ENCODE measurements around the gene TENT4A. TPM values are rescaled to one million over a fixed set of nuclear protein-coding genes. Genes with fewer than 3 reads are reported as not detected.

Gene TENT4A
- total RNA-seq, 1 donor from 2014 or later = 45.7 TPM

DNA sequence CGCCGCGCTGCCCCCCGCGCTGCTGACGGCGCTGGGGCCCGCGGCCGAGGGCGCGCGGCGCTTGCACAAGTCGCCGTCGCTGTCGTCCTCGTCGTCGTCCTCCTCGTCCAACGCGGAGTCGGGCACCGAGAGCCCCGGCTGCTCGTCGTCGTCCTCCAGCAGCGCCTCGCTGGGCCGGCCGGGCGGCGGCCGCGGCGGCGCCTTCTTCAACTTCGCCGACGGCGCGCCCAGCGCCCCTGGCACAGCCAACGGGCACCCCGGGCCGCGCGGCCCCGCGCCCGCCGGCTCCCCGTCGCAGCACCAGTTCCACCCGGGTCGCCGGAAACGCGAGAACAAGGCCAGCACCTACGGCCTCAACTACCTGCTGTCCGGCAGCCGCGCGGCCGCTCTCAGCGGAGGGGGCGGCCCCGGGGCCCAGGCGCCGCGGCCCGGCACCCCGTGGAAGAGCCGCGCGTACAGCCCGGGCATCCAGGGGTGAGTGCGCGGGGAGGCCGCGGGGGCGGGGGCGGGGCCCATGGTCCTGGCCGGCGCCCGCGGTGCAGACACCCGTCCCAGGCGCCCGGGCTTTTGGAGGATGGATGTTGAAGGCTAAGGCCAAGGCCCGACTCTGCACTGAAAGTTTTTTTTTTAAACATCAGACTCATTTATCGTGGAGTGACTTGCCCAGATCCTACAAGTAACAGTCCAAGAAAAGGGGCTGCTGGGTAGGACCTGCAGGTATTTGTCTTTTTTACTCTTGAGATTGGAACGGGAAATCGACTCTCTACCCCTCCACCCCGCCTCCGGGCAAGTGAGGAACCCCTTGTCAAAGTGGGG lies 1.2 kb downstream of the TENT4A start:
- DNase-seq (ENCODE audit: low spot score in 2 of 2, unreplicated experiment in 2 of 2) = peak in 1 of 2 experiments; percentile 53
- H3K9me3 Mint-ChIP-seq = no peaks in the 10 kb centered on the region
- TF ChIP-seq, protein P1, sequence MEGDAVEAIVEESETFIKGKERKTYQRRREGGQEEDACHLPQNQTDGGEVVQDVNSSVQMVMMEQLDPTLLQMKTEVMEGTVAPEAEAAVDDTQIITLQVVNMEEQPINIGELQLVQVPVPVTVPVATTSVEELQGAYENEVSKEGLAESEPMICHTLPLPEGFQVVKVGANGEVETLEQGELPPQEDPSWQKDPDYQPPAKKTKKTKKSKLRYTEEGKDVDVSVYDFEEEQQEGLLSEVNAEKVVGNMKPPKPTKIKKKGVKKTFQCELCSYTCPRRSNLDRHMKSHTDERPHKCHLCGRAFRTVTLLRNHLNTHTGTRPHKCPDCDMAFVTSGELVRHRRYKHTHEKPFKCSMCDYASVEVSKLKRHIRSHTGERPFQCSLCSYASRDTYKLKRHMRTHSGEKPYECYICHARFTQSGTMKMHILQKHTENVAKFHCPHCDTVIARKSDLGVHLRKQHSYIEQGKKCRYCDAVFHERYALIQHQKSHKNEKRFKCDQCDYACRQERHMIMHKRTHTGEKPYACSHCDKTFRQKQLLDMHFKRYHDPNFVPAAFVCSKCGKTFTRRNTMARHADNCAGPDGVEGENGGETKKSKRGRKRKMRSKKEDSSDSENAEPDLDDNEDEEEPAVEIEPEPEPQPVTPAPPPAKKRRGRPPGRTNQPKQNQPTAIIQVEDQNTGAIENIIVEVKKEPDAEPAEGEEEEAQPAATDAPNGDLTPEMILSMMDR (IDR thresholded peaks at IDR 0.05; ENCODE audit: unreplicated experiment) = no peak
- peak overlapping the region; percentile 83 for H3K27ac Mint-ChIP-seq
- H3K4me1 Mint-ChIP-seq = peaks cover 50% of the 10 kb centered on the region
- peak overlapping the region; percentile 81 for H3K4me3 Mint-ChIP-seq
- H3K36me3 Mint-ChIP-seq = no peaks in the 10 kb centered on the region
- no peaks in the 10 kb centered on the region for H3K27me3 Mint-ChIP-seq (ENCODE audit: low read depth)

DNA sequence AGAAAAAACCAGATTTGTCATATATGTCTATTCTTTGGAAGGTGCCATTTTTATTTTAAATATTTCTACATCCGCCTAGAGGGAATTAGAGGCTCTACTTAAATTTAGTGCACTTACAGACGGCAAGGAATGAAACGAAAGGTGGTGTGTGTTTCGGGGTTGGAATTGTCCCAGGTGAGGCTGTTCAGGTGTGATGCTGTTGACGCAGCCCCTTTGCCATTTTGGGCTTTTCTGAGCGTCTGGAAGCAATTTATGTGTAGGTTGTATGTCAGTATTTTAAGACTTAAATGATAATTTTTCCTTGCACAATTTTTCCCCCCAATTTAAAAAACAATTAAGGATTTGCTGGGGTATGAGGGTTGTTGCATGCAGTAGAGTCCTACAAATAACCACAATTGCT lies 2.0 kb downstream of the TENT4A start:
- H3K27ac Mint-ChIP-seq = peak overlapping the region; percentile 50

DNA sequence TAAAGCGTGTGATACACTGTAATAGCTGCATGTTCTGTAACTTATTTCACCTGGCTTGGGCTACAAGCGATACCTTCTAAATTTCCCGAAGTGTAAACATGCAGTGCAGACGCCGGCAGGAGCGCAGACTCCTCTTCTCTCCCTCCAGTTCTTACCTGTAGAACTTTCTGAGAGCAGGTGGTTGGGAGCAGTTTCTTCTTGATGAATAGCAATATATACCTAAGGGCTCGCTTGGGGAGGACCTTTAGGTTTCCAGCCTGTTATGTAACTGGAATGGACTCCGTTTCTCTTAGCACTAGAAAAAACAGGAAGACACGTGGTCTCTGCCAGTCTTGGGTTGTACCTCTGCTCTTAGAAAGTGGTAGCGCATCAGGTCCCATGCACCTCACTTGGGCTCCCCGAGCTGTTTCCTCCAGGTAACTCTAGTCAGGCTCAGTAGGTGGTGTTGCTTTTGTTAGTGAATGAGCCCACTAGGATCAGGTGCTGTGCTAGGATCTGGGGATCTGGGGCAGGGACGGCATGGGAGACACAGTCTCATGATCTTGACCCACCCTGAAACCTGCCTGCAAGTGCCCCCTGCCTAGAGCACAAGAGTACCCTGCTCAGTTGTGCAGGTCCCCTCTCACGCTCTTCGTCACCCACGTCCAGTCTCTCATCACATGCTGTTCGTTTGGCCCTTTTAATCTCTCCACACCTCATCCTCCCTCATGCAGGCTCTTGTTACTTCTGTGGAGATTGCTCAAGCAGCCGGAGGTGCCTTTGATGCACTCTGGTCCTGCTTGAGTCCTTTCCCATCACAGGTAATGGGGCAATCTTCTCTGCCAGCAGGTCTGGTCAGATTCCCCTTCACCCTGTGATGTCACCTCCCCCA lies 2.8 kb downstream of the TENT4A start:
- H3K4me3 Mint-ChIP-seq = peak overlapping the region; percentile 81
- no peaks in the 10 kb centered on the region for H3K9me3 Mint-ChIP-seq
- no peaks in the 10 kb centered on the region for H3K27me3 Mint-ChIP-seq (ENCODE audit: low read depth)
- DNase-seq (ENCODE audit: low spot score in 2 of 2, unreplicated experiment in 2 of 2) = no peak
- TF ChIP-seq, protein P1 (IDR thresholded peaks at IDR 0.05; ENCODE audit: unreplicated experiment) = no peak
- H3K27ac Mint-ChIP-seq = peak overlapping the region; percentile 50
- no peaks in the 10 kb centered on the region for H3K36me3 Mint-ChIP-seq
- peaks cover 57% of the 10 kb centered on the region for H3K4me1 Mint-ChIP-seq

More for the DNA sequence above, 2.0 kb downstream of the TENT4A start:
- Mint-ChIP-seq H3K4me1 (peaks cover 55% of the 10 kb centered on the region), H3K36me3 (no peaks in the 10 kb centered on the region), H3K9me3 (no peaks in the 10 kb centered on the region), H3K4me3 (peak overlapping the region; percentile 81), H3K27me3 (ENCODE audit: low read depth) (no peaks in the 10 kb centered on the region)
- DNase-seq (ENCODE audit: low spot score in 2 of 2, unreplicated experiment in 2 of 2) = no peak
- TF ChIP-seq, protein P1 (IDR thresholded peaks at IDR 0.05; ENCODE audit: unreplicated experiment) = no peak

DNA sequence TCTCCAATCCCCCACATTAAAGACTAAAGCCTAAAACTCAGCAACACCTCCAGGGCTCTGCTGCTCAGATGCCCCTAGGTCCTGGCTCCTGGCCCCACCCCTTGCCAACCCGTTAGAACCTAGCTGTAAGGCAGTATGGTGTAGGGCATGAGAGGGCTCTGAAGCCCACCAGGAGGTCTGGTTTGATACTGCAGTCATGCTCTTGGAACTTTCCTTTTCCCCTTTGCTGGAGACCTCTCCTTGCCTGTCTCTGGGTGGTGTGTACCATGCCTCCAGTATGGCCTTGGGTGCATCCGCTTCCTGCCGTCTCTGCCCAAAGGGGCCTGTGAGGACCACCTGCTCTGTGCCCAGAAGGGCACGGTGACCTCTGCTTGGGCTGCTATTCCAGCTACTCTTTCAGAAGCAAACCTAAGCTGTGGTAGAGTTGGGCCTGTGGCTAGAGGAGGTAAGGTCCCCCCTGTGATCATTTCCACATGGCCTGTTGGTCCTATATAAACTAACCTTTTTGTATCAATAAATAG lies 3.5 kb downstream of the TENT4A start:
- Mint-ChIP-seq H3K27ac (no peak overlapping the region), H3K9me3 (no peaks in the 10 kb centered on the region), H3K36me3 (no peaks in the 10 kb centered on the region), H3K4me3 (peak overlapping the region; percentile 81), H3K4me1 (peaks cover 63% of the 10 kb centered on the region), H3K27me3 (ENCODE audit: low read depth) (no peaks in the 10 kb centered on the region)
- DNase-seq (ENCODE audit: low spot score in 2 of 2, unreplicated experiment in 2 of 2) = no peak
- TF ChIP-seq, protein P1 (IDR thresholded peaks at IDR 0.05; ENCODE audit: unreplicated experiment) = no peak

DNA sequence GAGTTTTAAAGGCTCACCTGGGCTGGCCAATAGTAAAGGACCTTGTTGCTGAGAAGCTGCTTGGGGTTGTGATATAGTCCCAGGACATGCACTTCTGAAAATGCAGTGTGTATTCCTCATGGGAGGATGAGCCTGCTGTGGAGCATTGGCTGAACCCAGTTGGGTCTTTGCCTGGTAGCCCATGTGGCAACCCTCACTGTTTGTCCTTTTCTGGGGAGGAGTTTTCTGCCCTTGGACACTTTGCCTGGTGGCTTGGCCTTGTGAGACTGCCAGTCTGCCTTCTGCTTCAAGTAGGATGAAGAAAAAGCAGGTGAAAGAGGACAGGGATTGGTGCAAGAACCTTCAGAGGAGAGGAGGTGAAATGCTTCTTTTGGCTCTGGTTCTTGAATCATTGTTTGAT lies 4.0 kb downstream of the TENT4A start:
- no peak overlapping the region for H3K4me3 Mint-ChIP-seq
- peak overlapping the region; percentile 39 for H3K27ac Mint-ChIP-seq
- DNase-seq (ENCODE audit: low spot score in 2 of 2, unreplicated experiment in 2 of 2) = no peak
- no peaks in the 10 kb centered on the region for H3K27me3 Mint-ChIP-seq (ENCODE audit: low read depth)
- peaks cover 62% of the 10 kb centered on the region for H3K4me1 Mint-ChIP-seq
- no peaks in the 10 kb centered on the region for H3K36me3 Mint-ChIP-seq
- TF ChIP-seq, protein P1 (IDR thresholded peaks at IDR 0.05; ENCODE audit: unreplicated experiment) = no peak
- H3K9me3 Mint-ChIP-seq = no peaks in the 10 kb centered on the region

All from mesothelial cell of epicardium (in vitro differentiated cells).